HCT116 (cell line): ENCODE results near the gene UBE3B. TPM values are rescaled to one million over a fixed set of nuclear protein-coding genes. Genes with fewer than 3 reads are reported as not detected.
A peak's percentile ranks its signal among the peaks of the same experiment; 100 is the strongest.

Source experiments
- ATAC-seq: fragments of 200-7000 bp; cut with Tn5 transposase; 2 replicates; pipeline ENCODE4 v1.9.1; 2020; ENCODE audit warnings: mild to moderate bottlenecking, moderate library complexity
- BruUV-seq: library from RNA; stranded (reverse); fragments of 400-500 nt; replicated peaks from 2 replicates; lab custom pipeline; 2021; lab: Mats Ljungman, UMichigan
- CTCF ChIA-PET: fragments of 300-600 bp; sonication (Branson Sonifier 250); formaldehyde crosslinking; loops from one replicate; lab custom pipeline; 2021; ENCODE audit warnings: antibody characterized with exemption; lab: Charles Lee
- POLR2A ChIA-PET: fragments of 300-600, 350-600 bp; sonication (Branson Sonifier 250); formaldehyde crosslinking; loops from one replicate; lab custom pipeline; 2021; ENCODE audit warnings: antibody characterized with exemption; lab: Charles Lee
- RAD21 ChIA-PET, 2 experiments: fragments of 300-600 bp; sonication (Branson Sonifier 250); formaldehyde crosslinking; loops; one replicate each; lab custom pipeline; 2023; ENCODE audit warnings: low total read pairs in 2 of 2; ENCODE audit not compliant: uncharacterized antibody in 2 of 2, unreplicated experiment in 2 of 2, low non-redundant PET in 1 of 2; lab: Charles Lee
- DNase-seq: peaks from one replicate; pipeline ENCODE4 v3.0.0-alpha.2; 2010; ENCODE audit warnings: low read depth, low spot score
- H2AFZ ChIP-seq: fragments of 200-600 bp; shearing (Covaris generic), sonication (generic); 2 replicates; pipeline ENCODE4 v1.6.1; 2017; ENCODE audit warnings: low read depth, mixed run types, mixed read lengths, antibody characterized with exemption, low read length; ENCODE audit not compliant: poor library complexity, severe bottlenecking
- H3K27ac ChIP-seq: 2 replicates; pipeline ENCODE4 v1.5.1; 2012; ENCODE audit warnings: low read depth, low read length
- H3K27me3 ChIP-seq: fragments of 200-600 bp; sonication (generic); 2 replicates; pipeline ENCODE4 v1.6.1; 2016; ENCODE audit warnings: mixed run types, low read length, mixed read lengths; ENCODE audit not compliant: insufficient read depth
- H3K36me3 ChIP-seq, 2 experiments: fragments of 200-500 bp in 1 of 2; fragments of 200-600 bp in 1 of 2; sonication (Bioruptor generic) in 1 of 2; sonication (generic) in 1 of 2; 2 replicates each; pipeline versions ENCODE4 v1.5.1 to v1.6.1; 2014 to 2016; ENCODE audit warnings: low read length in 2 of 2, inconsistent platforms in 1 of 2, mixed read lengths in 1 of 2, mixed run types in 1 of 2; ENCODE audit not compliant: insufficient read depth in 2 of 2, control insufficient read depth in 1 of 2
- H3K4me1 ChIP-seq, 2 experiments: fragments of 200-600 bp in 1 of 2; sonication (generic) in 1 of 2; 2 replicates each; pipeline versions ENCODE4 v1.5.1 to v1.6.1; 2012 to 2017; ENCODE audit warnings: low read length in 2 of 2, inconsistent platforms in 1 of 2, mild to moderate bottlenecking in 1 of 2, mixed read lengths in 1 of 2, mixed run types in 1 of 2, moderate library complexity in 1 of 2; ENCODE audit not compliant: insufficient read depth in 2 of 2, control insufficient read depth in 1 of 2
- H3K4me2 ChIP-seq: fragments of 200-600 bp; sonication (generic); 2 replicates; pipeline ENCODE4 v1.6.1; 2017; ENCODE audit warnings: mixed run types, low read length, mixed read lengths
- H3K4me3 ChIP-seq, 2 experiments: fragments of 200-600 bp in 1 of 2; sonication (generic) in 1 of 2; replicated peaks in 1 of 2; 2 replicates each; pipeline ENCODE4 v1.5.1; 2011 to 2016; ENCODE audit warnings: low read length in 2 of 2, control low read depth in 1 of 2, low read depth in 1 of 2, mild to moderate bottlenecking in 1 of 2, mixed read lengths in 1 of 2, mixed run types in 1 of 2
- H3K79me2 ChIP-seq: fragments of 200-600 bp; sonication (generic); 2 replicates; pipeline ENCODE4 v1.6.1; 2017; ENCODE audit warnings: mild to moderate bottlenecking, mixed run types, low read length, moderate library complexity, mixed read lengths; ENCODE audit not compliant: insufficient read depth
- H3K9ac ChIP-seq: fragments of 200-600 bp; sonication (generic); 2 replicates; pipeline ENCODE4 v1.6.1; 2016; ENCODE audit warnings: low read length, mixed read lengths
- H3K9me2 ChIP-seq: fragments of 200-600 bp; sonication (generic), shearing (Covaris generic); 2 replicates; pipeline ENCODE4 v1.6.1; 2017; ENCODE audit warnings: mixed run types, mild to moderate bottlenecking, moderate library complexity; ENCODE audit not compliant: insufficient read depth
- H3K9me3 ChIP-seq, 2 experiments: fragments of 200-500 bp in 1 of 2; fragments of 200-600 bp in 1 of 2; sonication (Bioruptor generic) in 1 of 2; sonication (generic) in 1 of 2; 2 replicates each; pipeline ENCODE4 v1.6.1; 2014 to 2017; ENCODE audit warnings: low read length in 2 of 2, mixed read lengths in 2 of 2, inconsistent platforms in 1 of 2, low read depth in 1 of 2, mild to moderate bottlenecking in 1 of 2, mixed run types in 1 of 2, moderate library complexity in 1 of 2; ENCODE audit not compliant: control insufficient read depth in 1 of 2, insufficient read depth in 1 of 2
- H4K20me1 ChIP-seq: fragments of 200-600 bp; sonication (generic), shearing (Covaris generic); 2 replicates; pipeline ENCODE4 v1.6.1; 2017; ENCODE audit warnings: mixed run types, mild to moderate bottlenecking, moderate library complexity; ENCODE audit not compliant: insufficient read depth
- CTCF ChIP-seq, 3 experiments: fragments of 200-600 bp in 1 of 3; sonication (generic) in 1 of 3; IDR thresholded peaks in 2 of 3; conservative IDR thresholded peaks in 1 of 3; 2 replicates each; pipeline ENCODE4 v1.5.1; 2012 to 2017; ENCODE audit warnings: low read depth in 2 of 3, low read length in 2 of 3, antibody characterized with exemption in 1 of 3, borderline replicate concordance in 1 of 3, control low read depth in 1 of 3, mild to moderate bottlenecking in 1 of 3, mixed read lengths in 1 of 3, mixed run types in 1 of 3, moderate library complexity in 1 of 3; ENCODE audit not compliant: insufficient read depth in 1 of 3
- EZH2 ChIP-seq: fragments of 200-600 bp; sonication (generic); IDR thresholded peaks from 2 replicates; pipeline ENCODE4 v1.6.1; 2017; ENCODE audit warnings: antibody characterized with exemption, mixed run types
- EZH2phosphoT487 ChIP-seq: fragments of 200-600 bp; IDR thresholded peaks from 2 replicates; pipeline ENCODE4 v1.6.1; 2018; ENCODE audit warnings: antibody characterized with exemption, borderline replicate concordance
- FOSL1 ChIP-seq: IDR thresholded peaks from 2 replicates; pipeline ENCODE4 v1.6.1; 2012; ENCODE audit warnings: low read depth
- JUND ChIP-seq: IDR thresholded peaks from 2 replicates; pipeline ENCODE4 v1.6.1; 2012
- MAX ChIP-seq: IDR thresholded peaks from 2 replicates; pipeline ENCODE4 v1.6.1; 2012
- POLR2AphosphoS5 ChIP-seq: IDR thresholded peaks from 2 replicates; pipeline ENCODE4 v1.6.1; 2011; ENCODE audit warnings: mild to moderate bottlenecking, low read depth, low read length, moderate library complexity
- RAD21 ChIP-seq: IDR thresholded peaks from 2 replicates; pipeline ENCODE4 v1.6.1; 2012; ENCODE audit warnings: low read depth, mild to moderate bottlenecking
- REST ChIP-seq: IDR thresholded peaks from 2 replicates; pipeline ENCODE4 v1.6.1; 2012; ENCODE audit warnings: low read depth
- SIN3A ChIP-seq: IDR thresholded peaks from 2 replicates; pipeline ENCODE4 v1.6.1; 2012; ENCODE audit warnings: low read depth
- intact Hi-C: fragments of 100-400 bp; cut with micrococcal nuclease; formaldehyde crosslinking; loops from 2 replicates; pipeline ENCODE4 v1.10.0; 2022
- total RNA-seq: library from RNA; stranded (reverse); gene quantifications from one replicate; pipeline ENCODE4 v1.2.1, GENCODE V29; 2021; ENCODE audit not compliant: unreplicated experiment

Gene UBE3B
- total RNA-seq, 1 experiment from 2014 or later = 28.9 TPM

GRCh38 chr12:109433618-109434017 lies 43.8 kb upstream of the UBE3B start:
- intact Hi-C loops = loop anchor here (2.0 kb wide), 1 partner anchor 43 kb away; the partner anchor contains the start of genes KCTD10 and UBE3B
- Histone ChIP-seq H3K36me3 (no peaks in the 10 kb centered on the region), H3K4me3 (no peak overlapping the region), H3K27ac (no peak overlapping the region), H3K9me3 (peaks cover 0 to 5% of the 10 kb centered on the region in 2 experiments; a peak in 1 of 4 replicates), H4K20me1 (no peaks in the 10 kb centered on the region), H3K4me2 (no peak overlapping the region), H2AFZ (no peak overlapping the region), H3K27me3 (no peaks in the 10 kb centered on the region), H3K79me2 (no peaks in the 10 kb centered on the region), H3K9ac (no peak overlapping the region), H3K4me1 (peaks cover 0 to 8% of the 10 kb centered on the region in 2 experiments; a peak in 2 of 4 replicates), H3K9me2 (no peaks in the 10 kb centered on the region)
- ChIA-PET POLR2A (no interaction called here), RAD21 (interaction anchor here (1.0 to 1.9 kb wide), 2 partner anchors 29 to 341 kb away, joined by 3 to 4 read pairs; no protein-coding TSS in a partner anchor), CTCF (interaction anchor here (1.2 to 2.6 kb wide), 15 partner anchors 10 to 412 kb away, joined by 3 to 19 read pairs (median 6); partner anchors contain the start of genes FOXN4, MMAB and MVK)
- no TSS peak for BruUV-seq
- no peak for TF ChIP-seq JUND
- peak in 2 of 3 experiments; percentile 55 to 74; a peak in 4 of 6 replicates for TF ChIP-seq CTCF (IDR thresholded peaks at IDR 0.05 in 2 of 3, conservative IDR thresholded peaks at IDR 0.05 in 1 of 3; ENCODE audit: borderline replicate concordance in 1 of 3, insufficient read depth in 1 of 3, low read depth in 2 of 3, low read length in 2 of 3)
- DNase-seq = no peak
- ATAC-seq = peak; percentile 73

GRCh38 chr12:109434582-109434981 lies 42.9 kb upstream of the UBE3B start:
- no peaks in the 10 kb centered on the region for H3K27me3 ChIP-seq
- ChIA-PET CTCF (interaction anchor here (1.8 to 2.6 kb wide), 4 partner anchors 9 to 339 kb away, joined by 6 to 19 read pairs (median 11); no protein-coding TSS in a partner anchor), POLR2A (no interaction called here), RAD21 (no interaction called here)
- peaks cover 0 to 8% of the 10 kb centered on the region in 2 experiments; a peak in 2 of 4 replicates for H3K4me1 ChIP-seq
- no peak overlapping the region for H2AFZ ChIP-seq
- intact Hi-C loops = no loop called here
- H3K4me3 ChIP-seq = no peak overlapping the region
- no peaks in the 10 kb centered on the region for H3K79me2 ChIP-seq
- no peaks in the 10 kb centered on the region for H4K20me1 ChIP-seq
- BruUV-seq = no TSS peak
- no peak for DNase-seq
- peaks cover 0 to 5% of the 10 kb centered on the region in 2 experiments; a peak in 1 of 4 replicates for H3K9me3 ChIP-seq
- no peak overlapping the region for H3K4me2 ChIP-seq
- ATAC-seq = no peak
- no peaks in the 10 kb centered on the region for H3K9me2 ChIP-seq
- no peak overlapping the region for H3K9ac ChIP-seq
- no peak overlapping the region for H3K27ac ChIP-seq
- H3K36me3 ChIP-seq = no peaks in the 10 kb centered on the region
- TF ChIP-seq FOSL1 = no peak
- TF ChIP-seq EZH2 = no peak
- TF ChIP-seq CTCF (IDR thresholded peaks at IDR 0.05 in 2 of 3, conservative IDR thresholded peaks at IDR 0.05 in 1 of 3; ENCODE audit: borderline replicate concordance in 1 of 3, insufficient read depth in 1 of 3, low read depth in 2 of 3, low read length in 2 of 3) = no peak
- TF ChIP-seq EZH2phosphoT487 = no peak
- TF ChIP-seq POLR2AphosphoS5 = no peak
- no peak for TF ChIP-seq SIN3A
- no peak for TF ChIP-seq REST
- no peak for TF ChIP-seq RAD21
- no peak for TF ChIP-seq MAX
- TF ChIP-seq JUND = no peak
